H1 (cell line): Measurements from ENCODE around the gene ADPRHL1. TPM values are rescaled to one million over a fixed set of nuclear protein-coding genes. Genes with fewer than 3 reads are reported as not detected.

Experiments used
- CTCF ChIA-PET: fragments of 300-600 bp; sonication (Branson Sonifier 250); formaldehyde crosslinking; loops from one replicate; lab custom pipeline; 2021; ENCODE audit not compliant: partially characterized antibody; lab: Charles Lee
- POLR2A ChIA-PET: fragments of 300-600 bp; sonication (Branson Sonifier 250); formaldehyde crosslinking; loops from one replicate; lab custom pipeline; 2021; ENCODE audit warnings: inconsistent platforms; ENCODE audit not compliant: partially characterized antibody; lab: Charles Lee
- DNase-seq, 2 experiments: peaks; one replicate each; pipeline versions ENCODE4 v3.0.0 to v3.0.0-alpha.2; 2010 to 2022; ENCODE audit warnings: low spot score in 2 of 2, low read depth in 1 of 2, mixed read lengths in 1 of 2
- FAIRE-seq: peaks from 2 replicates; lab custom pipeline; 2011; peaks lifted over from hg19 to GRCh38; lab: Jason Lieb, UNC
- H2AFZ ChIP-seq: 2 replicates; pipeline ENCODE4 v1.8.1; 2012; ENCODE audit warnings: low read length, inconsistent platforms
- H2AK5ac ChIP-seq: 2 replicates; pipeline ENCODE4 v1.6.1; 2013; ENCODE audit warnings: low read depth, low read length
- H2BK120ac ChIP-seq: replicated peaks from 2 replicates; pipeline ENCODE3; 2013; ENCODE audit warnings: low read depth, low read length, inconsistent platforms
- H2BK12ac ChIP-seq: 2 replicates; pipeline ENCODE4 v1.6.1; 2013; ENCODE audit warnings: low read depth, low read length
- H2BK15ac ChIP-seq: 2 replicates; pipeline ENCODE4 v1.6.1; 2013; ENCODE audit warnings: low read length
- H2BK20ac ChIP-seq: 2 replicates; pipeline ENCODE4 v1.6.1; 2013; ENCODE audit warnings: low read length
- H2BK5ac ChIP-seq: 2 replicates; pipeline ENCODE4 v1.6.1; 2013; ENCODE audit warnings: low read depth, low read length
- H3K14ac ChIP-seq: 2 replicates; pipeline ENCODE4 v1.6.1; 2013; ENCODE audit warnings: inconsistent platforms; ENCODE audit not compliant: insufficient read length
- H3K18ac ChIP-seq: 2 replicates; pipeline ENCODE4 v1.6.1; 2013; ENCODE audit warnings: low read length; ENCODE audit errors: extremely low read depth
- H3K23ac ChIP-seq: 2 replicates; pipeline ENCODE4 v1.6.1; 2013; ENCODE audit warnings: inconsistent platforms; ENCODE audit not compliant: insufficient read length
- H3K23me2 ChIP-seq: 2 replicates; pipeline ENCODE4 v1.6.1; 2013; ENCODE audit warnings: low read depth, low read length
- H3K27ac ChIP-seq: 2 replicates; pipeline ENCODE4 v1.6.1; 2011; ENCODE audit warnings: low read depth, low read length, inconsistent platforms
- H3K27me3 ChIP-seq, 4 experiments: replicated peaks in 1 of 4; 1 replicate in 1 of 4; 2 replicates in 3 of 4; pipeline versions ENCODE4 v1.6.1 to v1.8.1; 2011 to 2013; ENCODE audit warnings: low read length in 3 of 4, mild to moderate bottlenecking in 3 of 4, inconsistent platforms in 2 of 4, mixed read lengths in 2 of 4, moderate library complexity in 1 of 4; ENCODE audit not compliant: control insufficient read depth in 3 of 4, insufficient read depth in 3 of 4; ENCODE audit errors: extremely low read depth in 1 of 4
- H3K36me3 ChIP-seq, 4 experiments: 2 replicates each; pipeline versions ENCODE4 v1.6.1 to v1.8.1; 2011 to 2013; ENCODE audit warnings: mild to moderate bottlenecking in 4 of 4, low read length in 3 of 4, moderate library complexity in 2 of 4, control low read depth in 1 of 4, inconsistent platforms in 1 of 4; ENCODE audit not compliant: insufficient read depth in 4 of 4, control insufficient read depth in 2 of 4
- H3K4ac ChIP-seq: replicated peaks from 2 replicates; pipeline ENCODE3; 2013; ENCODE audit warnings: low read length, low read depth, mixed read lengths, inconsistent platforms; ENCODE audit not compliant: insufficient read length
- H3K4me1 ChIP-seq, 4 experiments: replicated peaks in 1 of 4; 1 replicate in 1 of 4; 2 replicates in 3 of 4; pipeline versions ENCODE4 v1.6.1 to v1.8.1; 2011 to 2013; ENCODE audit warnings: low read length in 3 of 4, inconsistent platforms in 2 of 4, mixed read lengths in 1 of 4; ENCODE audit not compliant: insufficient read depth in 4 of 4, control insufficient read depth in 3 of 4
- H3K4me2 ChIP-seq, 2 experiments: 2 replicates each; pipeline versions ENCODE4 v1.6.1 to v1.8.1; 2011 to 2013; ENCODE audit warnings: low read depth in 2 of 2, low read length in 2 of 2, control low read depth in 1 of 2, inconsistent platforms in 1 of 2, mild to moderate bottlenecking in 1 of 2; ENCODE audit not compliant: insufficient read depth in 1 of 2
- H3K4me3 ChIP-seq, 4 experiments: fragments of 200-600, 300-600 bp in 1 of 4; sonication (generic), shearing (Covaris generic), sonication (Bioruptor Twin) in 1 of 4; 2 replicates each; pipeline versions ENCODE4 v1.5.1 to v1.8.1; 2011 to 2016; ENCODE audit warnings: low read length in 4 of 4, low read depth in 3 of 4, control low read depth in 2 of 4, inconsistent platforms in 2 of 4, mild to moderate bottlenecking in 2 of 4, mixed read lengths in 1 of 4, moderate library complexity in 1 of 4; ENCODE audit not compliant: insufficient read depth in 2 of 4; ENCODE audit errors: extremely low read depth in 1 of 4
- H3K56ac ChIP-seq: replicated peaks from 2 replicates; pipeline ENCODE3; 2013; ENCODE audit warnings: low read depth, mild to moderate bottlenecking, mixed read lengths, low read length, inconsistent platforms; ENCODE audit not compliant: insufficient read length
- H3K79me1 ChIP-seq: 2 replicates; pipeline ENCODE4 v1.6.1; 2013; ENCODE audit warnings: low read depth, low read length, control low read depth
- H3K79me2 ChIP-seq, 2 experiments: 2 replicates each; pipeline versions ENCODE4 v1.6.1 to v1.8.1; 2012 to 2013; ENCODE audit warnings: low read length in 2 of 2, mild to moderate bottlenecking in 2 of 2, inconsistent platforms in 1 of 2; ENCODE audit not compliant: insufficient read depth in 2 of 2, control insufficient read depth in 1 of 2
- H3K9ac ChIP-seq, 4 experiments: replicated peaks in 1 of 4; 1 replicate in 1 of 4; 2 replicates in 3 of 4; pipeline versions ENCODE4 v1.6.1 to v1.8.1; 2011 to 2013; ENCODE audit warnings: low read depth in 3 of 4, low read length in 3 of 4, control low read depth in 2 of 4, mild to moderate bottlenecking in 2 of 4, moderate library complexity in 2 of 4, inconsistent platforms in 1 of 4; ENCODE audit errors: extremely low read depth in 1 of 4
- H3K9me3 ChIP-seq, 2 experiments: 2 replicates each; pipeline versions ENCODE4 v1.6.1 to v1.8.1; 2012 to 2013; ENCODE audit warnings: mild to moderate bottlenecking in 2 of 2, moderate library complexity in 2 of 2, control low read depth in 1 of 2, inconsistent platforms in 1 of 2, low read depth in 1 of 2, low read length in 1 of 2, mixed read lengths in 1 of 2; ENCODE audit not compliant: insufficient read depth in 2 of 2
- H4K20me1 ChIP-seq, 2 experiments: replicated peaks in 1 of 2; 2 replicates each; pipeline versions ENCODE3 to v1.8.1; 2011 to 2013; ENCODE audit warnings: inconsistent platforms in 2 of 2, low read length in 2 of 2, mild to moderate bottlenecking in 1 of 2; ENCODE audit not compliant: insufficient read depth in 2 of 2, control insufficient read depth in 1 of 2
- H4K5ac ChIP-seq: 2 replicates; pipeline ENCODE4 v1.6.1; 2013; ENCODE audit warnings: low read length, low read depth, mixed read lengths, inconsistent platforms; ENCODE audit not compliant: insufficient read length
- H4K8ac ChIP-seq: 2 replicates; pipeline ENCODE4 v1.8.0; 2013; ENCODE audit warnings: mild to moderate bottlenecking, moderate library complexity, low read length, inconsistent platforms; ENCODE audit not compliant: insufficient read depth; ENCODE audit errors: extremely low read depth
- H4K91ac ChIP-seq: replicated peaks from 2 replicates; pipeline ENCODE3; 2013; ENCODE audit warnings: low read length, mixed read lengths, inconsistent platforms; ENCODE audit not compliant: insufficient read length
- CEBPB ChIP-seq: IDR thresholded peaks from 2 replicates; pipeline ENCODE4 v1.6.1; 2012; ENCODE audit warnings: low read depth, low read length
- CTBP2 ChIP-seq: IDR thresholded peaks from 2 replicates; pipeline ENCODE4 v1.7.0; 2011; ENCODE audit warnings: borderline replicate concordance, mild to moderate bottlenecking, moderate library complexity, mixed read lengths, low read length; ENCODE audit not compliant: insufficient read depth, insufficient read length
- EP300 ChIP-seq, 2 experiments: IDR thresholded peaks; 1 replicate in 1 of 2; 2 replicates in 1 of 2; pipeline ENCODE4 v1.6.1; 2011 to 2012; ENCODE audit warnings: low read depth in 2 of 2, low read length in 2 of 2, mild to moderate bottlenecking in 2 of 2, borderline replicate concordance in 1 of 2, inconsistent platforms in 1 of 2, moderate library complexity in 1 of 2
- EZH2 ChIP-seq: fragments of 200-600 bp; sonication (generic); IDR thresholded peaks from 2 replicates; pipeline ENCODE4 v1.7.1; 2012; ENCODE audit warnings: low read depth, mild to moderate bottlenecking, moderate library complexity, low read length, inconsistent platforms; ENCODE audit not compliant: severe bottlenecking
- NRF1 ChIP-seq: IDR thresholded peaks from 2 replicates; pipeline ENCODE4 v1.6.1; 2011; ENCODE audit warnings: mild to moderate bottlenecking, low read depth, low read length, improper control_type of control experiment
- TAF7 ChIP-seq: optimal IDR thresholded peaks from 2 replicates; pipeline ENCODE3; 2011; ENCODE audit warnings: low read depth, mild to moderate bottlenecking, inconsistent platforms, low read length, moderate library complexity, borderline replicate concordance
- TCF12 ChIP-seq: IDR thresholded peaks from 2 replicates; pipeline ENCODE4 v1.6.1; 2011; ENCODE audit warnings: low read depth, mild to moderate bottlenecking, low read length
- WGBS, 2 experiments: shearing (Covaris generic) in 1 of 2; methylation state at CpG; one replicate each; pipeline versions ENCODE4 v1.1.6 to v1.1.7; 2013 to 2015; ENCODE audit warnings: low lambda C conversion rate in 2 of 2, mixed read lengths in 2 of 2, inconsistent platforms in 1 of 2, low coverage in 1 of 2, missing lambda C conversion rate in 1 of 2; ENCODE audit not compliant: insufficient replicate concordance in 2 of 2, insufficient coverage in 1 of 2, insufficient read length in 1 of 2; ENCODE audit errors: extremely low coverage in 1 of 2, missing lambda C conversion rate in 1 of 2; 5-methylcytosine and 5-hydroxymethylcytosine counted together
- polyA plus RNA-seq, 7 experiments: library from polyadenylated mRNA; depleted of rRNA in 3 of 7; stranded (reverse) in 5 of 7; unstranded in 2 of 7; fragments of >200 nt in 5 of 7; fragments of 200-250 nt in 2 of 7; gene quantifications; 1 replicate in 5 of 7; 2 replicates in 1 of 7; 4 replicates in 1 of 7; pipeline versions ENCODE4 v1.2.1 to v1.2.3, GENCODE V29; 2011 to 2013; ENCODE audit warnings: missing spikeins in 2 of 7, mixed read lengths in 2 of 7
- total RNA-seq: library from RNA; stranded (reverse); fragmentation: NEBNext Ultra II Directional; extraction: Animal tissue kit (Norgen Biotek cat#: 25700); gene quantifications from 2 replicates; pipeline ENCODE4 v1.2.1, GENCODE V29; 2021

ADPRHL1 gene
- total and polyA plus RNA-seq, 2 of the 8 experiments (the other 6 are each of a cell fraction or from before 2014, with no cell fraction given): 0.74 to 1.7 TPM

DNA sequence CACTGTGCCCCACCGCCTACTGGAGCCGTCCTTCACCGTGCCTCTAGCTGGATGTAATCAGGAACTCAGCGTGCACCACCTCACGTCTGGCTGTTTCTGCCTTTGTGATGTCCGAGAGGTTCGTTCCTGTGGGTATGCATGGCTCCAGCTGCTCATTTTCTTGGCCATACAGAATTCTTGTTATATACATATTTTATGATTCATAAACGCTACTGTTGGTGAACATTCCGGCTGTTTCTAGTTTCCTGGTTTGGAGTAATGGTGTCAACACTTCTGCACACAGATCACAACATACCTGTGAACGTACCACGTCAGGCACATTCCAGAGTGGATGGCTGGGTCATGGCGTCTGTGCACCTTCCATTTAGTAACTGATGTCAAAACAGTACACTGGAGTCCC, 22.6 kb upstream of the ADPRHL1 start:
- Histone ChIP-seq H4K5ac (no peak overlapping the region), H2AK5ac (no peak overlapping the region), H2AFZ (no peak overlapping the region), H2BK5ac (no peak overlapping the region), H4K8ac (peak overlapping the region; percentile 35), H3K23ac (no peak overlapping the region), H3K9me3 (no peaks in the 10 kb centered on the region), H2BK120ac (no peak overlapping the region), H3K14ac (no peak overlapping the region), H3K27ac (no peak overlapping the region), H2BK20ac (no peak overlapping the region), H3K36me3 (peaks cover 2 to 59% (median 31%) of the 10 kb centered on the region in 4 experiments; a peak in 7 of 8 replicates), H3K4me2 (no peak overlapping the region), H2BK12ac (no peak overlapping the region), H3K23me2 (no peaks in the 10 kb centered on the region), H3K4me3 (no peak overlapping the region), H3K27me3 (no peaks in the 10 kb centered on the region), H4K91ac (no peak overlapping the region), H3K4me1 (no peaks in the 10 kb centered on the region), H2BK15ac (no peak overlapping the region), H3K79me2 (peaks cover 0 to 7% of the 10 kb centered on the region in 2 experiments; a peak in 1 of 4 replicates), H3K56ac (no peak overlapping the region), H3K9ac (no peak overlapping the region), H3K79me1 (no peaks in the 10 kb centered on the region; the same call in 1 of the 2 replicates), H4K20me1 (peaks cover 8 to 14% of the 10 kb centered on the region in 2 experiments), H3K4ac (no peak overlapping the region), H3K18ac (no peak overlapping the region)
- POLR2A ChIA-PET: interaction anchor here (2.8 kb wide), 1 partner anchor 13 kb away, joined by 10 read pairs; no protein-coding TSS in a partner anchor
- CTCF ChIA-PET: interaction anchor here (2.3 to 3.5 kb wide), 2 partner anchors 8 to 13 kb away, joined by 8 to 18 read pairs; no protein-coding TSS in a partner anchor
- DNase-seq: no peak
- 95% methylated on average over 12 of the region's 12 CpGs; no CpG with 5 or more reads in 1 of the 2 experiments for WGBS, 2 experiments
- FAIRE-seq: no peak
- no peak for TF ChIP-seq NRF1
- no peak for TF ChIP-seq TCF12
- no peak for TF ChIP-seq CTBP2
- no peak for TF ChIP-seq EZH2
- no peak for TF ChIP-seq TAF7
- no peak for TF ChIP-seq CEBPB
- TF ChIP-seq EP300 (IDR thresholded peaks at IDR 0.05; ENCODE audit: borderline replicate concordance in 1 of 2, low read depth in 2 of 2, low read length in 2 of 2): no peak
